PFSK-1 (cell line): ENCODE measurements around the gene SUPT3H.

Experiments used
- REST ChIP-seq, 2 experiments: IDR thresholded peaks; 2 replicates each; pipeline versions ENCODE4 v1.6.1 to v1.8.0; 2011 to 2012; ENCODE audit warnings: low read depth in 2 of 2, low read length in 2 of 2, control low read depth in 1 of 2, inconsistent platforms in 1 of 2, mild to moderate bottlenecking in 1 of 2, moderate library complexity in 1 of 2; ENCODE audit not compliant: insufficient read depth in 1 of 2
- SIN3A ChIP-seq: IDR thresholded peaks from 2 replicates; pipeline ENCODE4 v1.6.1; 2012; ENCODE audit warnings: mild to moderate bottlenecking, low read length, moderate library complexity, borderline replicate concordance; ENCODE audit not compliant: insufficient read depth

- TF ChIP-seq REST (IDR thresholded peaks at IDR 0.05; ENCODE audit: insufficient read depth in 1 of 2, low read depth in 2 of 2, low read length in 2 of 2) = no peak
- no peak for TF ChIP-seq SIN3A
Observed at GRCh38 chr6:44869321-44869897, 508.3 kb downstream of the SUPT3H start.
